ENCODE measurements around the gene ABCA10. TPM values are rescaled to one million over a fixed set of nuclear protein-coding genes. Genes with fewer than 3 reads are reported as not detected.

ABCA10 gene
- total and polyA plus RNA-seq, 2 donors (not counting 1 experiment from before 2014, with no cell fraction given) = 0.55 to 1.9 TPM

GRCh38 chr17:69275751-69276150 lies 47.1 kb upstream of the ABCA10 start:
- H3K36me3 ChIP-seq (replicated peaks in 1 of 2; ENCODE audit: control extremely low read depth in 1 of 2, control insufficient read depth in 1 of 2, extremely low read depth in 1 of 2, insufficient read depth in 2 of 2, low read length in 1 of 2) = no peaks in the 10 kb centered on the region
- no peak overlapping the region for H3K4me2 ChIP-seq (replicated peaks; ENCODE audit: low read depth, low read length, poor library complexity, severe bottlenecking)
- no peak overlapping the region for H3K4me3 ChIP-seq (ENCODE audit: control extremely low read depth in 1 of 5, extremely low read depth in 1 of 5, insufficient read depth in 1 of 5, low read depth in 2 of 5, low read length in 4 of 5)
- no peaks in the 10 kb centered on the region for H3K27me3 ChIP-seq (replicated peaks in 1 of 4; ENCODE audit: control extremely low read depth in 1 of 4, control insufficient read depth in 3 of 4, insufficient read depth in 4 of 4, low read length in 3 of 4)
- no peak overlapping the region for H3K27ac ChIP-seq (ENCODE audit: low read length in 2 of 2)
- H2AFZ ChIP-seq (ENCODE audit: insufficient read depth, low read depth, low read length, poor library complexity, severe bottlenecking) = no peak overlapping the region
- ChIA-PET POLR2A (no interaction called here), CTCF (no interaction called here)
- H4K20me1 ChIP-seq (ENCODE audit: control insufficient read depth, insufficient read depth, low read length, poor library complexity, severe bottlenecking) = no peaks in the 10 kb centered on the region
- no peaks in the 10 kb centered on the region for H3K4me1 ChIP-seq (ENCODE audit: control insufficient read depth in 2 of 2, insufficient read depth in 2 of 2, low read length in 2 of 2)
- Mint-ChIP-seq H3K27me3 (no peaks in the 10 kb centered on the region), H3K4me3 (no peak overlapping the region), H3K4me1 (no peaks in the 10 kb centered on the region), H3K9me3 (ENCODE audit: insufficient read depth) (no peaks in the 10 kb centered on the region), H3K27ac (no peak overlapping the region)
- no CpG with 5 or more reads among the region's 4 CpGs for WGBS (ENCODE audit: insufficient coverage)
- TF ChIP-seq EZH2 (IDR thresholded peaks at IDR 0.05; ENCODE audit: borderline replicate concordance, insufficient read depth, low read depth, low read length, poor library complexity, severe bottlenecking) = no peak
- no peak for DNase-seq
- intact Hi-C loops (cut with micrococcal nuclease) = no loop called here
- H3K9ac ChIP-seq (ENCODE audit: low read length) = no peak overlapping the region
- H3K79me2 ChIP-seq (ENCODE audit: control insufficient read depth, insufficient read depth, low read length) = no peaks in the 10 kb centered on the region
- peaks cover 0 to 5% (median 0%) of the 10 kb centered on the region in 3 donors for H3K9me3 ChIP-seq (ENCODE audit: control extremely low read depth in 1 of 3, control insufficient read depth in 2 of 3, insufficient read depth in 1 of 3, low read length in 2 of 3)
- ATAC-seq (ENCODE audit: low read depth) = no peak

- Histone ChIP-seq H3K4me2 (replicated peaks; ENCODE audit: low read depth, low read length, poor library complexity, severe bottlenecking) (no peak overlapping the region), H2AFZ (ENCODE audit: insufficient read depth, low read depth, low read length, poor library complexity, severe bottlenecking) (no peak overlapping the region), H3K27ac (ENCODE audit: low read length in 2 of 2) (no peak overlapping the region), H3K4me1 (ENCODE audit: control insufficient read depth in 2 of 2, insufficient read depth in 2 of 2, low read length in 2 of 2) (no peaks in the 10 kb centered on the region), H3K27me3 (replicated peaks in 1 of 4; ENCODE audit: control extremely low read depth in 1 of 4, control insufficient read depth in 3 of 4, insufficient read depth in 4 of 4, low read length in 3 of 4) (no peaks in the 10 kb centered on the region), H3K9me3 (ENCODE audit: control extremely low read depth in 1 of 3, control insufficient read depth in 2 of 3, insufficient read depth in 1 of 3, low read length in 2 of 3) (peaks cover 0 to under 1% (median 0%) of the 10 kb centered on the region in 3 donors), H3K36me3 (replicated peaks in 1 of 2; ENCODE audit: control extremely low read depth in 1 of 2, control insufficient read depth in 1 of 2, extremely low read depth in 1 of 2, insufficient read depth in 2 of 2, low read length in 1 of 2) (no peaks in the 10 kb centered on the region), H4K20me1 (ENCODE audit: control insufficient read depth, insufficient read depth, low read length, poor library complexity, severe bottlenecking) (no peaks in the 10 kb centered on the region), H3K4me3 (ENCODE audit: control extremely low read depth in 1 of 5, extremely low read depth in 1 of 5, insufficient read depth in 1 of 5, low read depth in 2 of 5, low read length in 4 of 5) (no peak overlapping the region), H3K79me2 (ENCODE audit: control insufficient read depth, insufficient read depth, low read length) (no peaks in the 10 kb centered on the region), H3K9ac (ENCODE audit: low read length) (no peak overlapping the region)
- POLR2A ChIA-PET = no interaction called here
- ATAC-seq (ENCODE audit: low read depth) = no peak
- Mint-ChIP-seq H3K27me3 (no peaks in the 10 kb centered on the region), H3K4me1 (no peaks in the 10 kb centered on the region), H3K27ac (no peak overlapping the region), H3K9me3 (ENCODE audit: insufficient read depth) (no peaks in the 10 kb centered on the region), H3K4me3 (no peak overlapping the region)
- CTCF ChIA-PET = no interaction called here
- intact Hi-C loops (cut with micrococcal nuclease) = no loop called here
- no peak for DNase-seq
- TF ChIP-seq EZH2 (IDR thresholded peaks at IDR 0.05; ENCODE audit: borderline replicate concordance, insufficient read depth, low read depth, low read length, poor library complexity, severe bottlenecking) = no peak
- TF ChIP-seq CTCF (IDR thresholded peaks at IDR 0.05) = no peak
- 75% methylated on average over 2 of the region's 7 CpGs for WGBS (ENCODE audit: insufficient coverage)
These were observed 42.4 kb upstream of the ABCA10 start for GRCh38 chr17:69271023-69271422.
